K562 (cell line): ENCODE measurements around the gene COL4A2. TPM values are rescaled to one million over a fixed set of nuclear protein-coding genes. Genes with fewer than 3 reads are reported as not detected.

ENCODE experiments used
- RBM25 ChIP-seq: fragments of 200-400 bp; formaldehyde crosslinking; IDR thresholded peaks from 2 replicates; pipeline ENCODE4 v1.6.1; 2018; ENCODE audit warnings: low read length, low read depth, moderate library complexity; ENCODE audit not compliant: severe bottlenecking
- ZNF277 ChIP-seq: fragments of 250-450 bp; sonication (Bioruptor Pico); IDR thresholded peaks from 2 replicates; pipeline ENCODE4 v1.8.0; 2022; ENCODE audit warnings: inconsistent platforms, mild to moderate bottlenecking, moderate library complexity, borderline replicate concordance
- polyA plus RNA-seq, 8 experiments: library from polyadenylated mRNA; depleted of rRNA in 4 of 8; stranded (reverse) in 5 of 8; unstranded in 3 of 8; fragments of >200 nt; fragmentation: Nextera tagmentation in 2 of 8; fragmentation: Illumina TruSeq in 1 of 8; extraction: Ambion mirVana in 2 of 8; extraction: Trizol in 1 of 8; gene quantifications; 2 replicates each; pipeline versions ENCODE4 v1.2.1 to v1.2.3, GENCODE V29; 2011 to 2014; ENCODE audit warnings: inconsistent platforms in 1 of 8, missing spikeins in 1 of 8
- total RNA-seq, 7 experiments: library from RNA; depleted of rRNA in 6 of 7; stranded (reverse); fragments of >200 nt in 6 of 7; fragmentation: Illumina TruSeq in 2 of 7; extraction: Trizol in 2 of 7; gene quantifications; 2 replicates each; pipeline versions ENCODE4 v1.2.1 to v1.2.3, GENCODE V29; 2011 to 2021; ENCODE audit warnings: low replicate concordance in 1 of 7
- TF ChIP-seq, protein P1 (sequence below): fragments of 250-450 bp; sonication (Bioruptor Pico); IDR thresholded peaks from 2 replicates; pipeline ENCODE4 v1.5.0; 2021; ENCODE audit warnings: mild to moderate bottlenecking, borderline replicate concordance
- TF ChIP-seq, protein P2 (sequence below): fragments of 150-350 bp; conservative IDR thresholded peaks from 2 replicates; pipeline ENCODE4 v1.6.1; 2014; ENCODE audit warnings: low read length

Gene COL4A2
- total and polyA plus RNA-seq, 9 of the 15 experiments (the other 6 are each of a cell fraction or from before 2014, with no cell fraction given) = 0.13 to 15.2 (median 8.1) TPM

DNA sequence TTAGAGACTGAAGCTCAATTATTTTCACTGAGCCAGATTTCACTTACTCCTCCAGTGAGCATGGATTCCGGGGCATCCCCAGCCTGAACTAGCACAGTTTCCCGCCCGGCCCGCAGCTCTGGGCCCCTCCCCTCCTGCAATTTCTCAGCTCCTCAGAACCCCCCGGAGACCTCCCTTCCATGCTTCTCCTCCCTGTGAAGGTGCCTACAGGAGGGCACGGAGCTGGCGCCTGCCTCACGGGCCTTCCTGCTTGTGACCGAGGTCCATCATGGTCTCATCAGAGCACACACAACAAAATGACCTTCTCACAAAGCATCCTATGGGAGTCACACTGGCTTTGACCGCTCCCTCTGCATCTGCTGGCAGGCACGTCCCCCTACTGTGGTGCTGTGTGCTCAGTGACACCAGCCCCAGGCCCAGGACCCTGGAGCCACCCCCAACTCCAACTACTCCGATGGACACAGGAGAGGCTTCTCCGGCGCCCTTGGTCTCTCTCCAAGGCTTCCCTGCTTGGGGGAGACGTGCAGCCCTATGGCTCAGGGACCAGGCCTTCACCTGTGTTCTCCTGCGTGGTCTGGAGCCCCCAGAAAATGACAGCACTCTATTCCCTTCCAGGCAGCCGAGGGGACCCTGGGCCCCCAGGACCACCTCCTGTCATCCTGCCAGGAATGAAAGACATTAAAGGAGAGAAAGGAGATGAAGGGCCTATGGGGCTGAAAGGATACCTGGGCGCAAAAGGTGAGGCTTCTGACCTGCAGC is 177.4 kb downstream of the COL4A2 start (continued):
- TF ChIP-seq, protein P1, sequence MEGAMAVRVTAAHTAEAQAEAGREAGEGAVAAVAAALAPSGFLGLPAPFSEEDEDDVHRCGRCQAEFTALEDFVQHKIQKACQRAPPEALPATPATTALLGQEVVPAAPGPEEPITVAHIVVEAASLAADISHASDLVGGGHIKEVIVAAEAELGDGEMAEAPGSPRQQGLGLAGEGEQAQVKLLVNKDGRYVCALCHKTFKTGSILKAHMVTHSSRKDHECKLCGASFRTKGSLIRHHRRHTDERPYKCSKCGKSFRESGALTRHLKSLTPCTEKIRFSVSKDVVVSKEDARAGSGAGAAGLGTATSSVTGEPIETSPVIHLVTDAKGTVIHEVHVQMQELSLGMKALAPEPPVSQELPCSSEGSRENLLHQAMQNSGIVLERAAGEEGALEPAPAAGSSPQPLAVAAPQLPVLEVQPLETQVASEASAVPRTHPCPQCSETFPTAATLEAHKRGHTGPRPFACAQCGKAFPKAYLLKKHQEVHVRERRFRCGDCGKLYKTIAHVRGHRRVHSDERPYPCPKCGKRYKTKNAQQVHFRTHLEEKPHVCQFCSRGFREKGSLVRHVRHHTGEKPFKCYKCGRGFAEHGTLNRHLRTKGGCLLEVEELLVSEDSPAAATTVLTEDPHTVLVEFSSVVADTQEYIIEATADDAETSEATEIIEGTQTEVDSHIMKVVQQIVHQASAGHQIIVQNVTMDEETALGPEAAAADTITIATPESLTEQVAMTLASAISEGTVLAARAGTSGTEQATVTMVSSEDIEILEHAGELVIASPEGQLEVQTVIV (CRISPR knock-in tag) = no peak
- TF ChIP-seq RBM25 (no peak), ZNF277 (CRISPR knock-in tag) (no peak)
- TF ChIP-seq, protein P2, sequence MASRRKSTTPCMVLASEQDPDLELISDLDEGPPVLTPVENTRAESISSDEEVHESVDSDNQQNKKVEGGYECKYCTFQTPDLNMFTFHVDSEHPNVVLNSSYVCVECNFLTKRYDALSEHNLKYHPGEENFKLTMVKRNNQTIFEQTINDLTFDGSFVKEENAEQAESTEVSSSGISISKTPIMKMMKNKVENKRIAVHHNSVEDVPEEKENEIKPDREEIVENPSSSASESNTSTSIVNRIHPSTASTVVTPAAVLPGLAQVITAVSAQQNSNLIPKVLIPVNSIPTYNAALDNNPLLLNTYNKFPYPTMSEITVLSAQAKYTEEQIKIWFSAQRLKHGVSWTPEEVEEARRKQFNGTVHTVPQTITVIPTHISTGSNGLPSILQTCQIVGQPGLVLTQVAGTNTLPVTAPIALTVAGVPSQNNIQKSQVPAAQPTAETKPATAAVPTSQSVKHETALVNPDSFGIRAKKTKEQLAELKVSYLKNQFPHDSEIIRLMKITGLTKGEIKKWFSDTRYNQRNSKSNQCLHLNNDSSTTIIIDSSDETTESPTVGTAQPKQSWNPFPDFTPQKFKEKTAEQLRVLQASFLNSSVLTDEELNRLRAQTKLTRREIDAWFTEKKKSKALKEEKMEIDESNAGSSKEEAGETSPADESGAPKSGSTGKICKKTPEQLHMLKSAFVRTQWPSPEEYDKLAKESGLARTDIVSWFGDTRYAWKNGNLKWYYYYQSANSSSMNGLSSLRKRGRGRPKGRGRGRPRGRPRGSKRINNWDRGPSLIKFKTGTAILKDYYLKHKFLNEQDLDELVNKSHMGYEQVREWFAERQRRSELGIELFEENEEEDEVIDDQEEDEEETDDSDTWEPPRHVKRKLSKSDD = no peak
